Activated naive CD4-positive, alpha-beta T cell treated with Interleukin-2 at 50 U/mL for 16 hours (primary cell): ENCODE data around the gene GRB7.
"Not testable (repeated sequence)": the region's sequence is repeated elsewhere in the genome, so short reads cannot be mapped to it uniquely, and the experiment has no call there.

Experiments used
- DNase-seq: peaks from one replicate; pipeline ENCODE4 v3.0.0-alpha.2; 2020

GRB7 gene

GRCh38 chr17:39736319-39737165, 1.2 kb upstream of the GRB7 start:
- DNase-seq, result no peak

GRCh38 chr17:39737206-39737759, 455 bp upstream of the GRB7 start:
- DNase-seq, result no peak

GRCh38 chr17:39738568-39738901, 797 bp downstream of the GRB7 start:
- peak; percentile 53 for DNase-seq

- no peak for DNase-seq
Measured at GRCh38 chr17:39738983-39739884, 1.5 kb downstream of the GRB7 start.

GRCh38 chr17:39739885-39740356, 2.2 kb downstream of the GRB7 start:
- no peak for DNase-seq

- no peak for DNase-seq
Measured at GRCh38 chr17:39740357-39741111, 2.8 kb downstream of the GRB7 start.

- DNase-seq, result no peak
Measured at GRCh38 chr17:39742126-39742855, 4.6 kb downstream of the GRB7 start.

GRCh38 chr17:39742856-39743436, 5.2 kb downstream of the GRB7 start:
- DNase-seq, result no peak

- no peak for DNase-seq
Measured at GRCh38 chr17:39744075-39744835, 6.5 kb downstream of the GRB7 start.

- DNase-seq, result no peak
Measured at GRCh38 chr17:39744836-39745215, 7.1 kb downstream of the GRB7 start.

- DNase-seq, result no peak
Measured at GRCh38 chr17:39745335-39746144, 7.8 kb downstream of the GRB7 start.

GRCh38 chr17:39746145-39746461, 8.4 kb downstream of the GRB7 start:
- no peak for DNase-seq

- DNase-seq, result no peak
Measured at GRCh38 chr17:39747745-39748144, 10.0 kb downstream of the GRB7 start.

GRCh38 chr17:39748444-39749034, 10.8 kb downstream of the GRB7 start:
- not testable (repeated sequence) for DNase-seq

- DNase-seq, result no peak
Measured at GRCh38 chr17:39750131-39751015, 12.6 kb downstream of the GRB7 start.

- no peak for DNase-seq
Measured at GRCh38 chr17:39751016-39751543, 13.3 kb downstream of the GRB7 start.

GRCh38 chr17:39751637-39752036, 13.9 kb downstream of the GRB7 start:
- DNase-seq, result no peak

GRCh38 chr17:39752241-39752881, 14.6 kb downstream of the GRB7 start:
- no peak for DNase-seq
